GM15510 (cell line): Measurements from ENCODE around the gene THADA.

Experiments
- POLR2A ChIP-seq: IDR thresholded peaks from 3 replicates; pipeline ENCODE4 v1.6.1; 2011; ENCODE audit warnings: borderline replicate concordance; ENCODE audit not compliant: insufficient read length; ENCODE audit errors: extremely low read depth

Gene THADA

GRCh38 chr2:43212931-43213330, 382.9 kb downstream of the THADA start:
- no peak for TF ChIP-seq POLR2A

- TF ChIP-seq POLR2A, result no peak
Observed at GRCh38 chr2:43212216-43212835, 383.5 kb downstream of the THADA start.

DNA sequence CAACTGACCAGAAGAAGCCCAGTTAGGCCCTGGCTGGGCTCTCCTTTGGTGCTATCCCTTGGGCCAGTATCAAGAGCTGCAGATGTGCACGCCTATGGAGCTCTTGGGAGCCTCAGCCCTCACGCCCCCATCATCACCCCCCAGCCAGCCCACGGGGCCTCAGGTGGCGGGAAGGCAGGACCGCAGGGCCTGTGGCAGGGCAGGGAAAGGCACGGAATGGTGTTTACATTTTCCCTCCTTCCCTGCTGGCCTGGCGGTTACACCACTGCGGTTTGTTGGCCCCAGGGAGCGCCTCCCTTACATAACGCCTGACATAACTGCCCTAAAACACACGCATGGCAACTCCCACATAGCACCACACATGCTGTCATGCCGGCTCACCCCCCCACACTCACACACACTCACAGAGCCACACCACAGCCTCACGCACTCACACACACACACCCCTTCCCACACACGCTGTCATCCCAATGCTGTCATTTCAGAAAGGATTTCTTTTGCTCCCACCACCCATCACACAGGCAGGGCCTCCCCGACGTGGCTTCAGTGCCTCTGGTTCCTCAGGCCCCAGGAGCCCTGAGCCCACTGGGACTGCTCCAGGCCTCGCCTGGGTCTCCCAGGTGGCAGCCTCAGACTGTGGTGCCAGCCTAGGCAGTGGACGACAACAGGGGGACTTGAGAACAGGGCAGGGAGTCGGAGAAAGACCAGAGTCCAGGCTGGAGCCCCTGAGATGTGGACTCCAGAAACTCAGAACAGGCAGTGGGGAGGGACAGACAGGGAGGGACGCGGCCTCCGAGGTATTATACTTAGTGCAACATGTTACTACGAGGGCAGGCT, 385.2 kb downstream of the THADA start:
- no peak for TF ChIP-seq POLR2A

DNA sequence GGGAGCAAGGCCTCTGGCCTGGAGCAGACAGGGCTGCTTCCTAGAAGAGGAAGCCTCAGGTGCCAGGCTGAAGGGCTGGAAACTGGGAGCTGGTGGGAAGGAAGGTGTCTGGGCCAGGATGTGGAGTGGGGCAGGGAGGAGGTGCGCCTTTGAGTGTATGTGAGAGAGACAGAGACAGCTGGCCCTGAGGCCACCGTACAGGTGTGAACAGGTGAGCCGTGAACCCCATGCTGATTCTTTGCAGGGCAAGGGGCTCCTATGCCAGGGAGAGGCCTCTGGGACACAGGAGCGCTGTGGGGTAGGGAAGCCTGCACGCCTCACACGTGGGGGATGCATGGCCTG, 385.7 kb downstream of the THADA start:
- no peak for TF ChIP-seq POLR2A

DNA sequence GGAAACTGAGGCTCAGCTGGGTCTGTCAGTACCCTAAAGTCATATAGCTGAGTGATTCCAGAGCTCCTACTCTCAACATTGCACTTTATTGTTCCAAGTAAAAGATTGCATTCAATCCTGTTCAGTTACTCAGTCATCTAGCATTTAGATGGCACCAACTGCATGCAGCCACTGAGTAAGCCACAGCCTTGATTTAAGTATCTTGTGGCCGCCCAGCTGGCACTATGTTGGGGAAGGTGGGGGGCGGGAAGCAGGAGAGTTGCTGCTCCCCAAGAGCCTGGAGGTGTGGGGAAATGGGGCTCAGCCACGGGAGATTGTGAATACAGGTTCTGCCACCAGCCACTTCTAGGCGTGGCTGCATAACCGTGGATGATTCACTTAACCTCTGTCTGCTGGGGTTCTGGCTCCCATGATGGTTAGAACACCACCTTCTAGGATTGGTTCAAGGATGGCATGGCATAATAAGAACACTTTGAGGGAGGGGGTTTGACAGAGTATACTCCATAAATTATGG, 386.6 kb downstream of the THADA start:
- TF ChIP-seq POLR2A, result no peak

- no peak for TF ChIP-seq POLR2A
Observed at GRCh38 chr2:43207553-43208300, 388.1 kb downstream of the THADA start.

DNA sequence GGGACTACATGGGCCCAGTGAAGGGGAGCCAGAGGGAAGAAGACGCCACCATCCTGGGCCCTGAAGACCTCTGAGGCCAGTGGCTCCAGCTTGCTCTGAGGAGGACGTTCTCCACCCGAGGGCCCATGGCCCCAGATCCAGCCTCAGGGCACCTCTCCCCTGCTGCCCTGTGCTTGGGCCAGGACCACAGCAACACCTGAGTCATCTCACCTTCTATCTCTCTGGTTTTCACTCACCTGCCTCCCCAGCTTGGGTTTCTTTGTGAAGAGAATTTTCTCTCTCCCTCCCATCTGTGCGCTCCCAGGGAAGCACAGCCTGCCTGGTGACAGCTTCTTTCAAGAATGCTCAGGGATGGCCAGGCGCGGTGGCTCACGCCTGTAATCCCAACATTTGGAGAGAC, 389.2 kb downstream of the THADA start:
- TF ChIP-seq POLR2A, result no peak

GRCh38 chr2:43203373-43203772, 392.5 kb downstream of the THADA start:
- no peak for TF ChIP-seq POLR2A

GRCh38 chr2:43202289-43202688, 393.5 kb downstream of the THADA start:
- no peak for TF ChIP-seq POLR2A

- TF ChIP-seq POLR2A, result no peak
Observed at GRCh38 chr2:43201497-43201896, 394.3 kb downstream of the THADA start.

- TF ChIP-seq POLR2A, result no peak
Observed at GRCh38 chr2:43201016-43201415, 394.8 kb downstream of the THADA start.

- no peak for TF ChIP-seq POLR2A
Observed at GRCh38 chr2:43199492-43200488, 396.0 kb downstream of the THADA start.

GRCh38 chr2:43198263-43198662, 397.6 kb downstream of the THADA start:
- no peak for TF ChIP-seq POLR2A

- no peak for TF ChIP-seq POLR2A
Observed at GRCh38 chr2:43197588-43197896, 398.3 kb downstream of the THADA start.

DNA sequence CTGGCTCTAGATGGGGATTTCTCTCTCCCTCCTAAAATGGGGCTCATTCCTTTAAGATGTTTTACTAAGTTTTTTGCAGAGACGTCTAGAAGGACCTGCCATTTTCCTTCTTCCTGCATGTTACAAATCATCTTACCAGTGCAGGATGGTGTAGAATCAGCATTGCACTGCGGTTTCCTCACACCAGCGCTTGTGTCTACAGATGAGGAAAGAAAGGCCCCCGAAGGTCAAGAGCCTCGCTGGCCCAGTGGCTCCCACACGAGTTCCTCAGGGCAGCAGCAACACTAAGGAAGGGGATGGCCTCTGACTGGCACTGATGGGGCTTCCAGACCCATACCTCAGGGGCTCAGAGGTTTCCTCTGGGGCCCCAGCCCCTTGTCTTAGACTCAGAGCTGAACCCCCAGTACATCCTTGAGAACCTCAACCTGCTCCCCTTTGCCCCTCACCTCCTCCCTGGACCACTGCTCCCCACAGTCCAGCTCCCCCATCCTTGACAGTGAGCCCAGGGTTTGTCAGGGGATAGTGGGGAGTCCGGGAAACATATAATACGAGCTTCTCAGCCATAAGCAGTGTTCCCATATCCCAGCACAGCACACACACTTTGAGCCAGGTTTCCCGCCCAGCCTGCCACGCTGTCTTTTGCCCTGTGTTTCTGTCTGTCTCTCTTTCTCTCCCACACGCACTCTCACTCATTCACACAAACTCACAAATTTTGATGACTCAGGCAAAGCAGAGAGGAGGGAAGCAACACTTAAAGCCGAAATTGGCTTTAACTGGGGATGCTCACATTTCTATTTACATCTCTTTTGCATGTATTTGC, 398.9 kb downstream of the THADA start:
- TF ChIP-seq POLR2A, result no peak
